A549 (cell line): ENCODE measurements around the gene PRRC2B.

Experiments
- EHMT2 ChIP-seq: fragments of 200-600 bp; sonication (generic); IDR thresholded peaks from 2 replicates; pipeline ENCODE4 v1.6.1; 2016; ENCODE audit warnings: antibody characterized with exemption, low read depth, mild to moderate bottlenecking, moderate library complexity
- SMC3 ChIP-seq: fragments of >200 bp; sonication (Bioruptor Twin); formaldehyde crosslinking; IDR thresholded peaks from 3 replicates; pipeline ENCODE4 v1.6.1; 2018; ENCODE audit warnings: inconsistent platforms
- TF ChIP-seq, protein P1 (sequence below): fragments of >200 bp; sonication (Bioruptor Twin); formaldehyde crosslinking; IDR thresholded peaks from 3 replicates; pipeline ENCODE4 v1.5.1; 2016
- TF ChIP-seq, protein P2 (sequence below): IDR thresholded peaks from 2 replicates; pipeline ENCODE4 v1.6.1; 2012
- TF ChIP-seq, protein P3 (sequence below): fragments of 450-650 bp; IDR thresholded peaks from 2 replicates; pipeline ENCODE4 v1.6.1; 2014; ENCODE audit warnings: antibody characterized with exemption

DNA sequence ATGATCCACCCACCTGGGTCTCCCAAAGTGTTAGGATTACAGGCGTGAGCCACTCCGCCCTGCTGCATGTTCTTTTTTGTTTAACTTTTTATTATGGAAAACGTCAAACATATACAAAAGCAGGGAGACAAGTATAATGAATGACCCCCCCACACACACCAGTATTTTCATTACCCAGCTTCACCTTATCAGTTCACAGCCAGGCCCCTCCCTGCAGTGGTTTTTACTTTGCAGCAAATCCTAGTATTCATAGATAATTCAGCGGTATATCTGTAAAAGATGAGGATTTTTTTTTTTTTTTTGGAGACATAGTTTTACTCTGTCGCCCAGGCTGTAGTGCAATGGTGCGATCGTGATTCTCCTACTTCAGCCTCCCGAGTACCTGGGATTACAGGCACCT lies 111.1 kb downstream of the PRRC2B start:
- TF ChIP-seq, protein P1, sequence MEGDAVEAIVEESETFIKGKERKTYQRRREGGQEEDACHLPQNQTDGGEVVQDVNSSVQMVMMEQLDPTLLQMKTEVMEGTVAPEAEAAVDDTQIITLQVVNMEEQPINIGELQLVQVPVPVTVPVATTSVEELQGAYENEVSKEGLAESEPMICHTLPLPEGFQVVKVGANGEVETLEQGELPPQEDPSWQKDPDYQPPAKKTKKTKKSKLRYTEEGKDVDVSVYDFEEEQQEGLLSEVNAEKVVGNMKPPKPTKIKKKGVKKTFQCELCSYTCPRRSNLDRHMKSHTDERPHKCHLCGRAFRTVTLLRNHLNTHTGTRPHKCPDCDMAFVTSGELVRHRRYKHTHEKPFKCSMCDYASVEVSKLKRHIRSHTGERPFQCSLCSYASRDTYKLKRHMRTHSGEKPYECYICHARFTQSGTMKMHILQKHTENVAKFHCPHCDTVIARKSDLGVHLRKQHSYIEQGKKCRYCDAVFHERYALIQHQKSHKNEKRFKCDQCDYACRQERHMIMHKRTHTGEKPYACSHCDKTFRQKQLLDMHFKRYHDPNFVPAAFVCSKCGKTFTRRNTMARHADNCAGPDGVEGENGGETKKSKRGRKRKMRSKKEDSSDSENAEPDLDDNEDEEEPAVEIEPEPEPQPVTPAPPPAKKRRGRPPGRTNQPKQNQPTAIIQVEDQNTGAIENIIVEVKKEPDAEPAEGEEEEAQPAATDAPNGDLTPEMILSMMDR: no peak
- TF ChIP-seq, protein P2, sequence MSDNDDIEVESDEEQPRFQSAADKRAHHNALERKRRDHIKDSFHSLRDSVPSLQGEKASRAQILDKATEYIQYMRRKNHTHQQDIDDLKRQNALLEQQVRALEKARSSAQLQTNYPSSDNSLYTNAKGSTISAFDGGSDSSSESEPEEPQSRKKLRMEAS: no peak
- TF ChIP-seq SMC3 (no peak), EHMT2 (no peak)
- TF ChIP-seq, protein P3, sequence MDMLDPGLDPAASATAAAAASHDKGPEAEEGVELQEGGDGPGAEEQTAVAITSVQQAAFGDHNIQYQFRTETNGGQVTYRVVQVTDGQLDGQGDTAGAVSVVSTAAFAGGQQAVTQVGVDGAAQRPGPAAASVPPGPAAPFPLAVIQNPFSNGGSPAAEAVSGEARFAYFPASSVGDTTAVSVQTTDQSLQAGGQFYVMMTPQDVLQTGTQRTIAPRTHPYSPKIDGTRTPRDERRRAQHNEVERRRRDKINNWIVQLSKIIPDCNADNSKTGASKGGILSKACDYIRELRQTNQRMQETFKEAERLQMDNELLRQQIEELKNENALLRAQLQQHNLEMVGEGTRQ: no peak
